GM21619 (cell line): ENCODE data around the gene TAX1BP3.
"Not testable (repeated sequence)": the region's sequence is repeated elsewhere in the genome, so short reads cannot be mapped to it uniquely, and the experiment has no call there.

Experiments used
- ATAC-seq: cut with Tn5 transposase; IDR thresholded peaks from one replicate; pipeline ENCODE4 v1.9.1; 2021; ENCODE audit not compliant: unreplicated experiment

The TAX1BP3 gene

GRCh38 chr17:3668279-3669084 is at the start of gene TAX1BP3, which contains the start of gene EMC6:
TSS of gene TAX1BP3 (minus strand) at chr17:3668578. CDS start at chr17:3668526, 52 bp downstream.
TSS of gene EMC6 (plus strand) at chr17:3668812. CDS start at chr17:3669147, 335 bp downstream.
- ATAC-seq: peak; percentile 84

DNA sequence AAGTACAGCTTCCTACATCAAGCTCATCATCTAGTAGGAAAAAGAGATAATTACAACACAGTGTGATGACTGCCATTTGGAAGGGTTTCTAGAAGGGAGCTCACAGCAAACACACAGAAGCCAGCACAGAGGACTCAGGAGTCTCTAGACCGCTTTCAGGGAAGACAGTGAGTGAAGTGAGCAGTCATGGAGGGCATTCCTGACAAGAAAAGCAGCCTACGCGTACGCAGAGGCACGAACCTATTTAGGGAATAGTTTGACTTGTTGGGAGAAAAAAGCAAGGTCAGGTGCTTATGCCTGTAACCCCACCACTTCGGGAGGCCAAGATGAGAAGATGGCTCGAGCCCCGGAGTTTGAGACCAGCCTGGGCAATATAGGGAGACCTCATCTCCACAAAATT is 46.9 kb upstream of the TAX1BP3 start:
- no peak for ATAC-seq

GRCh38 chr17:3712811-3713463 is 44.6 kb upstream of the TAX1BP3 start:
- ATAC-seq: no peak

- ATAC-seq: peak; percentile 96
Measured at GRCh38 chr17:3710951-3711383, 42.6 kb upstream of the TAX1BP3 start.

GRCh38 chr17:3708366-3708765 is 40.0 kb upstream of the TAX1BP3 start:
- ATAC-seq: no peak

DNA sequence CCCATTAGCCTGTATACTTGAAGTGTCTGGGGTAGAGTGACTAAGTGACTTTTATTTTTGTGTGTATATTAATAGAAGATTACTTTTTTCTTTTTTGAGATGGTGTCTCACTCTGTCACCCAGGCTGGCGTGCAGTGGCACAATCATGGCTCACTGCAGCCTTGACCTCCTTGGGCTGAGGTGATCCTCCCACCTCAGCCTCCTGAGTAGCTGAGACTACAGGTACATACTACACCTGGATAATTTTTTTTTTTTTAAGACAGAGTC is 37.3 kb upstream of the TAX1BP3 start:
- not testable (repeated sequence) for ATAC-seq

DNA sequence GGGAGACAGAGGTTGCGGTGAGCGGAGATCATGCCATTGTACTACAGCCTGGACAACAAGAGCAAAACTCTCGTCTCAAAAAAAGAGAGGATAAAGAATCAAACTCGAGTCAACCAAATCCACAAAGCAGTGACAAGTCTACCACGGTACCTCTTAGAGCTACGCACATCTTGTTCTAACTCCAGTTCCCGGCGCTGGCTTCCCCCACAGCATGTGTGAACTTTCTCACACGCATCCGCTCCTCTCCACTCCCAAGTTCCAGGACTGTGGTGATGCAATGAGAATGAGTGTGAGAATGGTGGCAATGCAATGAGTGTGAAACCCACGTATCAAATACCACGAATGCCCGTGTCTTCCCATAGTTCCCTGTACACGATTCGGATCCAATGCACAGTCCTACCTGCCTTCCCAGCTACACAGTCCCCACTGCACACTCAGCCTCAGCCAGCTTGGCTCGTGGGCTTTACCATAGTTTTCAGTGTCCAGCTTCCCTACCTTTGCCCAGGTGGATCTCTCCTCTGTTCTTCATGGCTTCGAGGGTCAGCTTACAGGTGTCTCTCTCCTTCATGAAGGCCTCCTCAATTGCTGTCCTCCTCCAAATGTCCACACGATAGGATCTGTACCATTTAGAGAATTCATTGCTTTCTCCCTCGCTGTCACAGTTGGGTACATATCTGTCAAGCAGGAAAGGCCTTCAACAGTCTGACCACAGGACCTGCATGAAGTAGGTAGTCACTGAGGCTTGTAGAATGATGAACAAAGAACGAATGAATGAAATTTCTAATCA is 36.7 kb upstream of the TAX1BP3 start:
- no peak for ATAC-seq

DNA sequence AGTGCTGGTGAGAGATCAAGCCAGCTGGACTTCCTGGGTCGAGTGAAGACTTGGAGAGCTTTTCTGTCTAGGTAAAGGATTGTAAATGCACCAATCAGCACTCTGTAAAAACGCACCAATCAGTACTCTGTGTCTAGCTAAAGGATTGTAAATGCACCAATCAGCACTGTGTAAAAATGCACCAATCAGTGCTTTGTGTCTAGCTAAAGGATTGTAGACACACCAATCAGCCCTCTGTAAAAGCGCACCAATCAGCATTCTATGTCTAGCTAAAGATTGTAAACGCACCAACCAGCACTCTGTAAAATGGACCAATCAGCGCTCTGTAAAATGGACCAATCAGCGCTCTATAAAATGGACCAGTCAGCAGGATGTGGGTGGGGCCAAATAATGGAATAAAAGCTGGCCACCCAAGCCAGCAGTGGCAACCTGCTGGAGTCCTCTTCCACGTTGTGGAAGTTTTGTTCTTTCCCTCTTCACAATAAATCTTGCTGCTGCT is 33.7 kb upstream of the TAX1BP3 start:
- not testable (repeated sequence) for ATAC-seq

DNA sequence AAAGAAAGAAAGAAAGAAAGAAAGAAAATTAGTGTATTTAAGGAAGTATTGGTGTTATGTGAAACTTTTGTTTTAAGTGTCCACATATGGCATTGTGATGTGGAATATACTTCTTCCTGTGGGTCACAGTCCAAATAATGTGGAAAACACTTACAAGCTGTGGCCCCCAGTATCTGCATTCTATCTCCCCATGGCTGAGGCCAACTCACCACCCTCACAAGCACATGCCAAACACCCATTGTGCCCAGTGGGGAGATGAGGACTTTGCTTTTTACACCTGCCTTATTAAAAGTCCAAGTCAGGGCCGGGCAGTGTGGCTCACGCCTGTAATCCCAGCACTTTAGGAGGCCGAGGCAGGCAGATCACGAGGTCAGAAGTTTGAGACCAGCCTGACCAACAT is 31.6 kb upstream of the TAX1BP3 start:
- ATAC-seq: no peak

- no peak for ATAC-seq
Measured at GRCh38 chr17:3698139-3698538, 29.8 kb upstream of the TAX1BP3 start.

GRCh38 chr17:3697103-3697476 is 28.7 kb upstream of the TAX1BP3 start:
- ATAC-seq: no peak

DNA sequence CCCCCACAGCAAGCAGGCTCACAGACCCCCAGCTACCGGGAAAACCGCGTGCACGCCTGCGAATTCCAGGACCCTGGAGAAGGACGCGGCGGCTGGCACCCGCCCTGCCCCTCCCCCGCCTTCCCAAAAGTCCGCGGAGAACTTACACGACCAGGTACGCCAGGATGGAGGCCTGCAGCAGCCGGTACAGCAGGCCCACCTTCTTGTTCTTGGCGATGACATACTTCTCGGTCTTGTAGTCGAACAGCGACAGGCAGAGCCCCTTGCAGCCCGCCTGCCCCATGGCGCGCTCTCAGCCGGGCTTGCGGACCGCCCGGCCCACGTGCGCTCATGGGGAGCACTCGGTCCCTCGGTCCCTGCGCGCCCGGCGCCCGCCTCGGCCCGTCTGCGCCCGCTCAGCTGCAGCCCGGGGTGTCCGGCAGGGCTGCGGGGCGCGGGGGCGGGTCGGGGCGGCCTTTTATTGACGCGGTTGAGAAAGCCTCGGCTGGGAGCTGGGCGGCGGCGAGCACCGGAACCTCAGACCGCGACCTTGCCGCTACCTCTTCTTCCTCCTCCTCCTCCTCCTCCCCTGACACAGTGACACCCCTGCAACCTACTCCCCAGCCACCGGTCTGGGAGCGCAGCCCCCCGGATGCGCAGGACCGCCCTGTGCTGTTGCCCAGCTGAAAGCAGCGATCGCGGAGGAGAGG is 27.5 kb upstream of the TAX1BP3 start, which contains the start of gene P2RX5:
P2RX5 (minus strand) TSS at position 433 of the 689 bp plus-strand sequence; CDS start at position 283, 150 bp downstream.
- no peak for ATAC-seq

DNA sequence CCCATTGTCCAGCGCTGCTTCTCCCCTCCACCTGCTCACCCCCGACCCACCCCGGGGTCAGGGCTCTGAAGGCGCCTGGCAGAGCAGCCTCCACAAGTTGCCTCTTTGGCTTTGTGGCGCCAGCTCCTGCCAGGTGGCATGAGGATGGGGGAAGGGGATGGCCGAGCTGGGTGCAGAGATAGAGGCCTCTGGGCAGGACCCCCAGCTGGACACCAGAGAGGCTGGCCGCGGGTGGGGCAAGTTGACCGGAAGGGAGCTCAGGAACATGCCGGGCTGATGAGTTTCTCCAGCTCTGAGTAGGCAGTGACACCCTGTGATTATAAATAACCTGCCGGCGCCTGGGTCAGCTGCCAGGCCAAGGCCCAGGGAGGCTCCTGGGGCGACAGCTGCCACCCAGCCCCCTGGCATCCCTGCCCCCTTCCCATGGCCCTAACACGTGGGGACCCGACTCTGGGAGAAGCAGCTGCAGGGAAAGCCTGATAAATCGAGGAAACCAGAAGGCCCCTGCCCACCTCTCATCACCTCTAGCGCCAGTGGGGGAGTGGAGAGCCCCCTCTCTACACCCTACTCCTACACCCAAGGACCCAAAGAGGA is 26.8 kb upstream of the TAX1BP3 start:
- no peak for ATAC-seq

DNA sequence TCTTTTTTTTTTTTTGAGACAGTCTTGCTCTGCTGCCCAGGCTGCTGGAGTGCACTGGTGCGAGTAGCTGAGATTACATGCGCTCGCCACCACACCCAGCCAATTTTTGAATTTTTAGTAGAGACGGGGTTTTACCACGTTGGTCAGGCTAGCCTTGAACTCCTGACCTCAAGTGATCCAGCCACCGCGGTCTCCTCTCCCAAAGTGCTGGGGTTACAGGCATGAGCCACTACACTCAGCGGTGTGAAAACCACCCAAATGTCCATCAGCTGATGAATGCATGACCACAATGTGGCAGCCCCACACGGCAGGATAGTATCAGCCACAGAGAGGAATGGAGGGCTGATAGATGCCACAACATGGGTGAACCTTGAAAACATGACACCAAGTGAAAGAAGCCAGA is 25.5 kb upstream of the TAX1BP3 start:
- ATAC-seq: peak; percentile 56

- ATAC-seq: no peak
Measured at GRCh38 chr17:3693141-3693540, 24.8 kb upstream of the TAX1BP3 start.

GRCh38 chr17:3692346-3692745 is 24.0 kb upstream of the TAX1BP3 start:
- ATAC-seq: no peak

- ATAC-seq: no peak
Measured at GRCh38 chr17:3691617-3692067, 23.3 kb upstream of the TAX1BP3 start.

GRCh38 chr17:3690094-3690715 is 21.8 kb upstream of the TAX1BP3 start:
- ATAC-seq: no peak

- no peak for ATAC-seq
Measured at GRCh38 chr17:3689262-3690093, 21.1 kb upstream of the TAX1BP3 start.
